K562 (cell line): ENCODE data around the gene GRK3. TPM values are rescaled to one million over a fixed set of nuclear protein-coding genes. Genes with fewer than 3 reads are reported as not detected.

ENCODE experiments used
- ADNP ChIP-seq: fragments of 200-800 bp; sonication (Bioruptor generic); IDR thresholded peaks from 2 replicates; pipeline ENCODE4 v1.6.1; 2016; ENCODE audit warnings: missing genetic modification characterization, missing compliant biosample characterization
- ARID2 ChIP-seq: fragments of 450-650 bp; IDR thresholded peaks from 2 replicates; pipeline ENCODE4 v1.6.1; 2017; ENCODE audit warnings: antibody characterized with exemption, mild to moderate bottlenecking
- CEBPG ChIP-seq, 3 experiments: fragments of 200-800 bp in 1 of 3; sonication (Bioruptor generic) in 1 of 3; sonication (generic) in 1 of 3; formaldehyde crosslinking in 1 of 3; IDR thresholded peaks in 2 of 3; conservative IDR thresholded peaks in 1 of 3; 2 replicates each; pipeline versions ENCODE4 v1.6.1 to v1.8.0; 2016 to 2022; ENCODE audit warnings: missing compliant biosample characterization in 2 of 3, missing genetic modification characterization in 2 of 3, mild to moderate bottlenecking in 1 of 3, missing genetic modification reagents in 1 of 3
- FOXK2 ChIP-seq, 2 experiments: fragments of 450-650 bp; IDR thresholded peaks in 1 of 2; conservative IDR thresholded peaks in 1 of 2; 2 replicates each; pipeline ENCODE4 v1.6.1; 2016; ENCODE audit warnings: low read depth in 2 of 2, mild to moderate bottlenecking in 1 of 2
- HDAC2 ChIP-seq: fragments of 450-650 bp; IDR thresholded peaks from 2 replicates; pipeline ENCODE4 v1.6.1; 2016; ENCODE audit warnings: mild to moderate bottlenecking
- NUFIP1 ChIP-seq: fragments of 450-650 bp; IDR thresholded peaks from 2 replicates; pipeline ENCODE4 v1.6.1; 2018; ENCODE audit not compliant: partially characterized antibody
- PHB ChIP-seq: fragments of 250-450 bp; sonication (Bioruptor Pico); IDR thresholded peaks from 2 replicates; pipeline ENCODE4 v1.5.0; 2021
- POLR2A ChIP-seq: fragments of 450-650 bp; conservative IDR thresholded peaks from 2 replicates; pipeline ENCODE4 v1.6.1; 2016
- PRPF4 ChIP-seq: fragments of 200-400 bp; formaldehyde crosslinking; IDR thresholded peaks from one replicate; pipeline ENCODE4 v1.6.1; 2017; ENCODE audit warnings: low read length, low read depth, mild to moderate bottlenecking; ENCODE audit not compliant: insufficient read depth, poor library complexity, severe bottlenecking
- RAD21 ChIP-seq, 2 experiments: fragments of 250-450 bp in 1 of 2; fragments of 450-650 bp in 1 of 2; sonication (Bioruptor Pico) in 1 of 2; formaldehyde crosslinking in 1 of 2; IDR thresholded peaks in 1 of 2; conservative IDR thresholded peaks in 1 of 2; 2 replicates each; pipeline versions ENCODE4 v1.4.0 to v1.8.0; 2020 to 2022; ENCODE audit warnings: mild to moderate bottlenecking in 2 of 2, moderate library complexity in 1 of 2
- SMARCA4 ChIP-seq: fragments of 450-650 bp; IDR thresholded peaks from 2 replicates; pipeline ENCODE4 v1.6.1; 2016
- SMARCE1 ChIP-seq: fragments of 450-650 bp; IDR thresholded peaks from 2 replicates; pipeline ENCODE4 v1.7.1; 2016; ENCODE audit warnings: mild to moderate bottlenecking
- SNRNP70 ChIP-seq: fragments of 200-400 bp; formaldehyde crosslinking; optimal IDR thresholded peaks from 2 replicates; pipeline ENCODE3; 2017; ENCODE audit warnings: low read depth, low read length
- TAF1 ChIP-seq: IDR thresholded peaks from 2 replicates; pipeline ENCODE4 v1.6.1; 2011; ENCODE audit warnings: mild to moderate bottlenecking, low read length, moderate library complexity; ENCODE audit not compliant: insufficient read depth, control insufficient read depth, severe bottlenecking; ENCODE audit errors: extremely low read depth
- TRIM24 ChIP-seq, 2 experiments: fragments of 450-650 bp; IDR thresholded peaks; 2 replicates each; pipeline ENCODE4 v1.6.1; 2016
- ZNF3 ChIP-seq: fragments of 250-450 bp; sonication (Bioruptor Pico); IDR thresholded peaks from 2 replicates; pipeline ENCODE4 v1.5.0; 2021; ENCODE audit warnings: mild to moderate bottlenecking, moderate library complexity
- polyA plus RNA-seq, 8 experiments: library from polyadenylated mRNA; depleted of rRNA in 4 of 8; stranded (reverse) in 5 of 8; unstranded in 3 of 8; fragments of >200 nt; fragmentation: Nextera tagmentation in 2 of 8; fragmentation: Illumina TruSeq in 1 of 8; extraction: Ambion mirVana in 2 of 8; extraction: Trizol in 1 of 8; gene quantifications; 2 replicates each; pipeline versions ENCODE4 v1.2.1 to v1.2.3, GENCODE V29; 2011 to 2014; ENCODE audit warnings: inconsistent platforms in 1 of 8, missing spikeins in 1 of 8
- total RNA-seq, 7 experiments: library from RNA; depleted of rRNA in 6 of 7; stranded (reverse); fragments of >200 nt in 6 of 7; fragmentation: Illumina TruSeq in 2 of 7; extraction: Trizol in 2 of 7; gene quantifications; 2 replicates each; pipeline versions ENCODE4 v1.2.1 to v1.2.3, GENCODE V29; 2011 to 2021; ENCODE audit warnings: low replicate concordance in 1 of 7
- TF ChIP-seq, protein P1 (sequence below): fragments of 450-650 bp; IDR thresholded peaks from 2 replicates; pipeline ENCODE4 v1.7.1; 2018; ENCODE audit warnings: mild to moderate bottlenecking, low read depth; ENCODE audit not compliant: partially characterized antibody
- TF ChIP-seq, protein P2 (sequence below), 2 experiments: fragments of 450-650 bp; formaldehyde crosslinking in 1 of 2; IDR thresholded peaks; 2 replicates each; pipeline versions ENCODE4 v1.4.0 to v1.6.1; 2014 to 2020; ENCODE audit warnings: mild to moderate bottlenecking in 2 of 2, borderline replicate concordance in 1 of 2, low read depth in 1 of 2

GRK3 gene
- total and polyA plus RNA-seq, 9 of the 15 experiments (the other 6 are each of a cell fraction or from before 2014, with no cell fraction given): 1.4 to 7.6 (median 3.6) TPM

DNA sequence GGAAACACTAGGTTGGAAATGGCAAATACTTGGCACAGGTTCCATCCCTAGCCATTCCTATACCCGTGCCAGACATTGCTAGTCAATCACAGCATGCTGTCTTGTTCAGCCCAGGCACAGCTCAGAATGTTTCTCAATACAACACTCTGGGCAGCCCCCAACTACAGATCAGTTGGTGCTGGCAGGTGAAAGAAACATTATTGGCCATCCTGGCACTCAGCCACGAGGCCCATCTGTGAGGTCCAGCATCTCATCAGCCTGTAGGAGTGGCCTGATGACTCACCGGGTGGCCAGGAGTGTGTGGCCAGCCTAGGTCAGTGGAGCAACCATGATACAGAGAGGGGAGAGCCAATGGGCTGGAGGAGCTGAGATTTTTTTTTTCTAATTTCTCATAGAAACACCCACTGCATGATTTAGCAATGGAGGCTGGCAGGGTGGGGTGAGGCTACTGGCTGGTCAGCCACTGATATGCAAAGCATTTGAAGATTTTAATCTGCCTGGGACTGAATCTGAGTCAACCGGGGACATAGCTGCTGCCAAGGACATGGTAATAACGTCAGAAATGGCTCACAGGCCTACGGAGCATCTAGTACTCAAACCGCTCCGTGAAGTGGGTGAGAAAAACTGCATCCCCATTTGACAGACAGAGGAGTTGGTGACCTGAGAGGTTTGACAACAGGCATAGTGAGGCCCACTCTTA lies 182.9 kb downstream of the GRK3 start (continued):
- TF ChIP-seq FOXK2 (conservative IDR thresholded peaks at IDR 0.05 in 1 of 2, IDR thresholded peaks at IDR 0.05 in 1 of 2; ENCODE audit: low read depth in 2 of 2): no peak
- TF ChIP-seq, protein P1, sequence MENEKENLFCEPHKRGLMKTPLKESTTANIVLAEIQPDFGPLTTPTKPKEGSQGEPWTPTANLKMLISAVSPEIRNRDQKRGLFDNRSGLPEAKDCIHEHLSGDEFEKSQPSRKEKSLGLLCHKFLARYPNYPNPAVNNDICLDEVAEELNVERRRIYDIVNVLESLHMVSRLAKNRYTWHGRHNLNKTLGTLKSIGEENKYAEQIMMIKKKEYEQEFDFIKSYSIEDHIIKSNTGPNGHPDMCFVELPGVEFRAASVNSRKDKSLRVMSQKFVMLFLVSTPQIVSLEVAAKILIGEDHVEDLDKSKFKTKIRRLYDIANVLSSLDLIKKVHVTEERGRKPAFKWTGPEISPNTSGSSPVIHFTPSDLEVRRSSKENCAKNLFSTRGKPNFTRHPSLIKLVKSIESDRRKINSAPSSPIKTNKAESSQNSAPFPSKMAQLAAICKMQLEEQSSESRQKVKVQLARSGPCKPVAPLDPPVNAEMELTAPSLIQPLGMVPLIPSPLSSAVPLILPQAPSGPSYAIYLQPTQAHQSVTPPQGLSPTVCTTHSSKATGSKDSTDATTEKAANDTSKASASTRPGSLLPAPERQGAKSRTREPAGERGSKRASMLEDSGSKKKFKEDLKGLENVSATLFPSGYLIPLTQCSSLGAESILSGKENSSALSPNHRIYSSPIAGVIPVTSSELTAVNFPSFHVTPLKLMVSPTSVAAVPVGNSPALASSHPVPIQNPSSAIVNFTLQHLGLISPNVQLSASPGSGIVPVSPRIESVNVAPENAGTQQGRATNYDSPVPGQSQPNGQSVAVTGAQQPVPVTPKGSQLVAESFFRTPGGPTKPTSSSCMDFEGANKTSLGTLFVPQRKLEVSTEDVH: no peak
- TF ChIP-seq SMARCA4: peak; percentile 75
- TF ChIP-seq HDAC2: peak; percentile 82; the same call in 1 of the 2 replicates
- no peak for TF ChIP-seq PRPF4
- no peak for TF ChIP-seq PHB (CRISPR knock-in tag)
- no peak for TF ChIP-seq NUFIP1
- TF ChIP-seq, protein P2, sequence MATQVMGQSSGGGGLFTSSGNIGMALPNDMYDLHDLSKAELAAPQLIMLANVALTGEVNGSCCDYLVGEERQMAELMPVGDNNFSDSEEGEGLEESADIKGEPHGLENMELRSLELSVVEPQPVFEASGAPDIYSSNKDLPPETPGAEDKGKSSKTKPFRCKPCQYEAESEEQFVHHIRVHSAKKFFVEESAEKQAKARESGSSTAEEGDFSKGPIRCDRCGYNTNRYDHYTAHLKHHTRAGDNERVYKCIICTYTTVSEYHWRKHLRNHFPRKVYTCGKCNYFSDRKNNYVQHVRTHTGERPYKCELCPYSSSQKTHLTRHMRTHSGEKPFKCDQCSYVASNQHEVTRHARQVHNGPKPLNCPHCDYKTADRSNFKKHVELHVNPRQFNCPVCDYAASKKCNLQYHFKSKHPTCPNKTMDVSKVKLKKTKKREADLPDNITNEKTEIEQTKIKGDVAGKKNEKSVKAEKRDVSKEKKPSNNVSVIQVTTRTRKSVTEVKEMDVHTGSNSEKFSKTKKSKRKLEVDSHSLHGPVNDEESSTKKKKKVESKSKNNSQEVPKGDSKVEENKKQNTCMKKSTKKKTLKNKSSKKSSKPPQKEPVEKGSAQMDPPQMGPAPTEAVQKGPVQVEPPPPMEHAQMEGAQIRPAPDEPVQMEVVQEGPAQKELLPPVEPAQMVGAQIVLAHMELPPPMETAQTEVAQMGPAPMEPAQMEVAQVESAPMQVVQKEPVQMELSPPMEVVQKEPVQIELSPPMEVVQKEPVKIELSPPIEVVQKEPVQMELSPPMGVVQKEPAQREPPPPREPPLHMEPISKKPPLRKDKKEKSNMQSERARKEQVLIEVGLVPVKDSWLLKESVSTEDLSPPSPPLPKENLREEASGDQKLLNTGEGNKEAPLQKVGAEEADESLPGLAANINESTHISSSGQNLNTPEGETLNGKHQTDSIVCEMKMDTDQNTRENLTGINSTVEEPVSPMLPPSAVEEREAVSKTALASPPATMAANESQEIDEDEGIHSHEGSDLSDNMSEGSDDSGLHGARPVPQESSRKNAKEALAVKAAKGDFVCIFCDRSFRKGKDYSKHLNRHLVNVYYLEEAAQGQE (IDR thresholded peaks at IDR 0.05; ENCODE audit: borderline replicate concordance): peak; percentile 78
- TF ChIP-seq, protein P2 (CRISPR knock-in tag; IDR thresholded peaks at IDR 0.05; ENCODE audit: low read depth): no peak
- TF ChIP-seq POLR2A: no peak
- TF ChIP-seq ADNP: no peak
- 0 out of 4 replicates have a peak, but pooled peaks of 1 of the 2 experiments have one; percentile 7 for TF ChIP-seq TRIM24 (IDR thresholded peaks at IDR 0.05)
- TF ChIP-seq ZNF3 (CRISPR knock-in tag): no peak
- TF ChIP-seq SNRNP70: no peak
- TF ChIP-seq RAD21 (CRISPR knock-in tag; conservative IDR thresholded peaks at IDR 0.05 in 1 of 2, IDR thresholded peaks at IDR 0.05 in 1 of 2): no peak
- TF ChIP-seq CEBPG (CRISPR knock-in tag; IDR thresholded peaks at IDR 0.05): no peak
- TF ChIP-seq CEBPG (tag; conservative IDR thresholded peaks at IDR 0.05 in 1 of 2, IDR thresholded peaks at IDR 0.05 in 1 of 2): peak; percentile 53 to 67; a peak in 3 of 4 replicates
- peak; percentile 68 for TF ChIP-seq SMARCE1
- TF ChIP-seq ARID2: no peak
- TF ChIP-seq TAF1: no peak
